Subcutaneous adipose tissue (tissue), 4 donors: Measurements from ENCODE around the gene GRIK2. TPM values are rescaled to one million over a fixed set of nuclear protein-coding genes. Genes with fewer than 3 reads are reported as not detected.

Experiments used
- total RNA-seq, 4 donors: library from RNA; depleted of rRNA; stranded (reverse); fragments of >200 nt; gene quantifications; one replicate each; pipeline ENCODE4 v1.1.0, GENCODE V29; 2016
- TF ChIP-seq, protein P1 (sequence below): fragments of 450-650 bp; IDR thresholded peaks from one replicate; pipeline ENCODE4 v1.5.1; 2016; ENCODE audit warnings: low read depth, mild to moderate bottlenecking, control low read depth, antibody characterized with exemption, moderate library complexity

Gene GRIK2
- total RNA-seq, 4 donors from 2014 or later: 0.19 to 1.5 (median 0.81) TPM

DNA sequence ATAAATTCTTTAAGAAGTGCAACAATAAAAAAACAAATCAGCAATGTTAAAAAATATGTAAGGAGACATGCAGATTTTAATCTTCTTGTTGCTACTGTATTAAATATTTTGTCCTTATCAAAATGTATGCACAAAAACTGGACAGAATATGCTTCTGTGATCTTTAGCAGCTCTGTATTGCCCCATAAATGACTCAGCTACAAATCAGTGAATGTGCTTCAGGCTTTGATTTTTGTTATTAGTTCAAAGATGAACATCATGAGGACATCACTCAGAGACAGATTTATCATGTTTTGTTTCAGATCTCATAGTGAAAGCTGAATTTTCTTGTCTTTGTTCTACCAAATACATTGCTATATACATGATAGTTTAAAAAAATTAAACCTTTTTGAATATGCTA is 312.4 kb downstream of the GRIK2 start:
- TF ChIP-seq, protein P1, sequence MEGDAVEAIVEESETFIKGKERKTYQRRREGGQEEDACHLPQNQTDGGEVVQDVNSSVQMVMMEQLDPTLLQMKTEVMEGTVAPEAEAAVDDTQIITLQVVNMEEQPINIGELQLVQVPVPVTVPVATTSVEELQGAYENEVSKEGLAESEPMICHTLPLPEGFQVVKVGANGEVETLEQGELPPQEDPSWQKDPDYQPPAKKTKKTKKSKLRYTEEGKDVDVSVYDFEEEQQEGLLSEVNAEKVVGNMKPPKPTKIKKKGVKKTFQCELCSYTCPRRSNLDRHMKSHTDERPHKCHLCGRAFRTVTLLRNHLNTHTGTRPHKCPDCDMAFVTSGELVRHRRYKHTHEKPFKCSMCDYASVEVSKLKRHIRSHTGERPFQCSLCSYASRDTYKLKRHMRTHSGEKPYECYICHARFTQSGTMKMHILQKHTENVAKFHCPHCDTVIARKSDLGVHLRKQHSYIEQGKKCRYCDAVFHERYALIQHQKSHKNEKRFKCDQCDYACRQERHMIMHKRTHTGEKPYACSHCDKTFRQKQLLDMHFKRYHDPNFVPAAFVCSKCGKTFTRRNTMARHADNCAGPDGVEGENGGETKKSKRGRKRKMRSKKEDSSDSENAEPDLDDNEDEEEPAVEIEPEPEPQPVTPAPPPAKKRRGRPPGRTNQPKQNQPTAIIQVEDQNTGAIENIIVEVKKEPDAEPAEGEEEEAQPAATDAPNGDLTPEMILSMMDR: no peak

DNA sequence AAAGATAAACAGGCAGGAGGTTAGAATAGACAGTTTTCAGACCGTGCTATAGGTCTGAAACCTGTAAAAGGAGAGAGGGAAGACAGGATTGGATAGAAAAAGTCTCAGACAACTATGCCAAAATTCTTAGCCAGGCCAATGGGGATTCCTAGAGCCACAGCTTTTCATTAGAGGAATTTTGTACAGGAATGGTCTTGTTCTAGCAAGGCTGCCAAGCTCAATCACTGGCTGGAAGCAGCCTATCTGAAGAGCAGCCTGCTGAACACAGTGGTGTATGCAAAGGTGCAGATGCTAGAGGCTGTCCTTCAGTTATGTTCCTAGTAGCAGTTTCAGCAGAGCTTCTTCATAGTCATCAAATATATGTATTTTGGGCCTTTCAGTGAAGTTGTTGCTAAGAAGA is 313.1 kb downstream of the GRIK2 start:
- TF ChIP-seq, protein P1: no peak

DNA sequence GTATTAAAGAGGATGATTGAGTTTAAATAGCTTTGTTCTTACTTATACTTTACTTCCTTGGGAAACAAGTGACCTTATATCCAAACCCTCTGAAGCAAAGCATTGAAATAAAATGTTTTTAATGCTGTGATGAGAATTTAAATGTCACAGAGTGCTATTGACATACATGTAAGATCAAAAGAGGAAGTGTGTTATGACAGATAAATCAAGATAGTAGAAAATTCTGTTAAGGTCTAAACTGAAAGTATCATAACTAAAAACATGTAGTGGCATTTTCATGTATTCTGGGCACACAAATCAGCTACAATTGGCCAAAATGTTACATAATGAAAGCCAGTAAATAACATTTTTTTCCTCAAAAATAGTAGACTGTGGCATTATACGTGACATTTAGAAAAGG is 318.0 kb downstream of the GRIK2 start:
- TF ChIP-seq, protein P1: no peak

DNA sequence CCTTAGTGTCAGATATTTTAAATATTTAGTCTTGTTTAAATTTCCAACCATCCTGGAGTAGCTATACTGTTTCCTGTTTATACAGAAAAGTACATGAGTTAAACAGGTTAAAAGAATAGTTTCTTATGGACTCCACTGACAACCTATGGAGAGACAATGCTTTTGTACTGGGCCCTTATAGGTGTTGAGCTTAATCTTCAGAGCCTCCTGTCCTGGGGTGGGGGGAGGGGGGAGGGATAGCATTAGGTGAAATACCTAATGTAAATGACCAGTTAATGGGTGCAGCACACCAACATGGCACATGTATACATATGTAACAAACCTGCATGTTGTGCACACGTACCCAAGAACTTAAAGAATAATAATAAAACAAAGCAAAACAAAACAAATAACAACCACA is 322.9 kb downstream of the GRIK2 start:
- TF ChIP-seq, protein P1: no peak

GRCh38 chr6:101716810-101717209 is 323.3 kb downstream of the GRIK2 start:
- TF ChIP-seq, protein P1: no peak

DNA sequence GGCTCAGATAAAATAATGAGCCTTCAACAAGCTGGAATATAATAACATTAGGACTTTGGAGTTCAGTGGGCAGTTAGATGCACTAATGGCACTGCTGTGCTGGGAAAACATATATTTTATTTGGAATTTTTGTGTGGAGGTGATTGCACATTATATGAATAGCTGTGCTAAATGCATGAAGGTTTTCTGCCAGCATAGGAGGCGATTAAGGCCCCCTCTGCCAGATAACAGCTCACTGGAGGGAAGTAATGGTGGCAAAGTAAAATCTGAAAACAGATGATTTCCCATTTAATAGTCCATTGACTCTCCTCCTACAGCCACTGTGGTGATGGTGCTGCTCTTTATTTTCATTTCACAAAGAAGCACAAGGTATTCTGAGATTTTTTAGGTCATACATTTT is 326.0 kb downstream of the GRIK2 start:
- TF ChIP-seq, protein P1: no peak

GRCh38 chr6:101722471-101722870 is 329.0 kb downstream of the GRIK2 start:
- TF ChIP-seq, protein P1: no peak
